Spleen (tissue), 7 donors: ENCODE data around the gene RNPS1.

ENCODE experiments used
- CTCF ChIP-seq, 11 experiments: fragments of 200-600 bp in 7 of 11; fragments of 450-650 bp in 4 of 11; sonication (generic) in 4 of 11; IDR thresholded peaks in 8 of 11; conservative IDR thresholded peaks in 3 of 11; 1 replicate in 7 of 11; 2 replicates in 4 of 11; pipeline versions ENCODE4 v1.4.0 to v1.8.0; 2016 to 2021; ENCODE audit warnings: antibody characterized with exemption in 11 of 11, inconsistent platforms in 4 of 11, mild to moderate bottlenecking in 1 of 11
- POLR2A ChIP-seq, 3 donors: fragments of 450-650 bp; IDR thresholded peaks; one replicate each; pipeline ENCODE4 v1.5.1; 2017; ENCODE audit warnings: antibody characterized with exemption in 3 of 3, mild to moderate bottlenecking in 1 of 3
- POLR2AphosphoS5 ChIP-seq, 3 donors: sonication (generic); formaldehyde crosslinking; IDR thresholded peaks; one replicate each; pipeline ENCODE4 v1.5.1; 2017; ENCODE audit warnings: antibody characterized with exemption in 3 of 3
- donor health status: DM: no; HTN: no; CAD: no; lungs with moderate emphysema.
- donor health status: DM: no; HTN: no; CAD: no.
- donor health status: DM: no; HTN: no; CAD: no.

GRCh38 chr16:2285731-2286191 is 17.8 kb upstream of the RNPS1 start:
- TF ChIP-seq POLR2A (IDR thresholded peaks at IDR 0.05), result no peak
- TF ChIP-seq CTCF (IDR thresholded peaks at IDR 0.05 in 8 of 11, conservative IDR thresholded peaks at IDR 0.05 in 3 of 11), result no peak
- no peak for TF ChIP-seq POLR2AphosphoS5 (IDR thresholded peaks at IDR 0.05)
